NOMO-1 treated with dmso at 0.1 percent for 144 hours (cell line): ENCODE measurements around the gene THSD8.
"Not testable (repeated sequence)": the region's sequence is repeated elsewhere in the genome, so short reads cannot be mapped to it uniquely, and the experiment has no call there.

Experiments
- DNase-seq: peaks from one replicate; lab custom pipeline; 2025; ENCODE audit not compliant: unreplicated experiment; lab: John Stamatoyannopoulos, UW

THSD8 gene

DNA sequence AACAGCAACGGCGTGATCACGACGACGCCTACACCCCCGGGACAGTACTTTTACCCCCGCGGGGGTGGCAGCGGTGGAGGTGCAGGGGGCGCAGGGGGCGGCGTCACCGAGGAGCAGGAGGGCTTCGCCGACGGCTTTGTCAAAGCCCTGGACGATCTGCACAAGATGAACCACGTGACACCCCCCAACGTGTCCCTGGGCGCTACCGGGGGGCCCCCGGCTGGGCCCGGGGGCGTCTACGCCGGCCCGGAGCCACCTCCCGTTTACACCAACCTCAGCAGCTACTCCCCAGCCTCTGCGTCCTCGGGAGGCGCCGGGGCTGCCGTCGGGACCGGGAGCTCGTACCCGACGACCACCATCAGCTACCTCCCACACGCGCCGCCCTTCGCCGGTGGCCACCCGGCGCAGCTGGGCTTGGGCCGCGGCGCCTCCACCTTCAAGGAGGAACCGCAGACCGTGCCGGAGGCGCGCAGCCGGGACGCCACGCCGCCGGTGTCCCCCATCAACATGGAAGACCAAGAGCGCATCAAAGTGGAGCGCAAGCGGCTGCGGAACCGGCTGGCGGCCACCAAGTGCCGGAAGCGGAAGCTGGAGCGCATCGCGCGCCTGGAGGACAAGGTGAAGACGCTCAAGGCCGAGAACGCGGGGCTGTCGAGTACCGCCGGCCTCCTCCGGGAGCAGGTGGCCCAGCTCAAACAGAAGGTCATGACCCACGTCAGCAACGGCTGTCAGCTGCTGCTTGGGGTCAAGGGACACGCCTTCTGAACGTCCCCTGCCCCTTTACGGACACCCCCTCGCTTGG is 9.6 kb upstream of the THSD8 start:
- peak; percentile 62 for DNase-seq

DNA sequence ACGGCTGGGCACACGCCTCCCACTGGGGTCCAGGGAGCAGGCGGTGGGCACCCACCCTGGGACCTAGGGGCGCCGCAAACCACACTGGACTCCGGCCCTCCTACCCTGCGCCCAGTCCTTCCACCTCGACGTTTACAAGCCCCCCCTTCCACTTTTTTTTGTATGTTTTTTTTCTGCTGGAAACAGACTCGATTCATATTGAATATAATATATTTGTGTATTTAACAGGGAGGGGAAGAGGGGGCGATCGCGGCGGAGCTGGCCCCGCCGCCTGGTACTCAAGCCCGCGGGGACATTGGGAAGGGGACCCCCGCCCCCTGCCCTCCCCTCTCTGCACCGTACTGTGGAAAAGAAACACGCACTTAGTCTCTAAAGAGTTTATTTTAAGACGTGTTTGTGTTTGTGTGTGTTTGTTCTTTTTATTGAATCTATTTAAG is 9.0 kb upstream of the THSD8 start:
- DNase-seq: no peak

DNA sequence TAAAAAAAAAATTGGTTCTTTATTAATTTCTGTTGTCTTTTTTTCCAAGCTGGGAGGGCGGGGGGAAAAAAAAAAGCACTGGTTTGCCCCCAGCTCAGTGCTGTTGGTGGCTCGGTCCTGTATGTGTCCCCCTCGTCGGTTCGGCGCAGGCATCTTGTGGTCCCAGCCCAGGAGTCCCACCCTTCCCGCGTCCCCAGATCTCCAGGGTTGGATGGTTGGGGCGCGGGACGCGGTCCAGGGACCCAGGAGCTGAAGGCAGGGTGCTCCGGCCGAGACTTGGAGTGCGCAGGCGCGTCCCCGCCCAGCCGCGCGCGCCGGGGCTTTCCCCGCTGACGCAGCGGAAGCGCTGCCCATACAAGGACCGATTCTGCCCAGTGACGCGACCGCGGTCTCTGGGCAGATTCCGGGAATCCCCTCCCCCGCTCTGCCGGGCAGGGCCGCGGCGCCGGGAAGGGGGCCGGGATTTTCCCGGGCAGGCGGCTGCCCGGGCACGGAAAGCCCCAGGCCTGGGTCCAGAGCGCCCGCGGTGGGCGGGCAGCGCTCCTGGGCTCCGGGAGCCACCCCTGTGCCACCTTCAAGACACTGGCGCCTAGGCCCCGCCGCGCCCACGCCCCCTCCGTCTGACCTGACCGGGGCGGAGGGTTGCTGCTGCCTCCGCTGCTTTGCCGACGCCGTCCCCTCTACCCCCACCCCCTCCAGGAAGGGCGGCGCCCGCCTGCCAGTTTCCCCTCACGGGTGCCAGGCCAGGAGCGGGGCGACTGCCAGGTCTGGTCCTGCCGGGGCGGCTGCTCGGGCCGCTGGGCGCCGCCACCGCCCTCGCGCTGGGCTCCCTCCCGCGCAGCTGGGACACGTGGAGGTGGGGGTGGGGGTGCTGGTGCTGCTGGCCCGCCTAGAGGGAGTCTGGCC is 8.3 kb upstream of the THSD8 start:
- peak; percentile 68 for DNase-seq

DNA sequence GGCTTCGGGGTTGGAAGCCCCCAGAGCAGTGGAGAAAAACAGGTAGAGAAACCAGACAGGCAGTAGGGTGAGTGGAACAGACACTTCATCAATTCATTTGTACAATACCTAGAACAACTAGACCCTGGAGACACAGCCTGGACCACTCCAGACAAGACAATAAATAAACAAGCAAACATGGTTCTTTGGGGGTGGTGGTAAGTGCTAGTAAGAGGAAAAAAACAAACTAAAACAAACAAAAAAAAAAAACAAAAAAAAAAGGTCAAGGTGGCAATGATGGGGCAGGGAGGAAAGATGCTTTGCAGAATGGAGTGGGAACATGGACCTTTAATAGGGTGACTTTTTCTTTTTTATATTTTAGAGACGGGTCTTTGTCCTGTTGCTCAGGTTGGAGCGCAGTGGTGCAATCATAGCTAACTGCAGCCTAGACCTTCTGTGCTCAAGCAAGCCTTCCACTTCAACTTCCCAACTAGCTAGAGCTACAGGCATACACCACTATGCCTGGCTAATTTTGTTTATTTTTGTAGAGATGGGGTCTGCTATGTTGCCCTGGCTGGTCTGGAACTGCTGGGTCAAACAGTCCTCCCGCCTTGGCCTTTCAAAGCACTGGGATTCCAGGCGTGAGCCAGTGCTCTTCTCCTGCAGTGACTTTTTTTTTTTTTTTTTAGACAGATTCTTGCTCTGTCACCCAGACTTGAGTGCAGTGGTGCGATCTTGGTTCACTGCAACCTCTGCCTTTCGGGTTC is 7.5 kb upstream of the THSD8 start:
- DNase-seq: no peak

DNA sequence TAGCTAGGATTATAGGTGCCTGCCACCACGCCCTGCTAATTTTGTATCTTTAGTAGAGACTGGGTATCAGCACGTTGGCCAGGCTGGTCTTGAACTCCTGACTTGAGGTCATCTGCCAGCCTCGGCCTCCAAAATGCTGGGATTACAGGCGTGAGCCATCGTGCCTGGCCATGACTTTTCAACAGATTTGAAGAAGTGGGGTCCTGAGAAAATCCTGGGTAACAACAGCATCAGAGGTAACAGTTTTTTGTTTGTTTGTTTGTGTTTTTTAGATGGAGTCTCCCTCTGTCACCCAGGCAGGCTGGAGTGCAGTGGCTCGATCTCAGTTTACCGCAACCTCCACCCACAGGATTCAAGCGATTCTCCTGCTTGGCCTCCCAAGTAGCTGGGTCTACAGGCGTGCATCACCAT is 6.9 kb upstream of the THSD8 start:
- DNase-seq: no peak

DNA sequence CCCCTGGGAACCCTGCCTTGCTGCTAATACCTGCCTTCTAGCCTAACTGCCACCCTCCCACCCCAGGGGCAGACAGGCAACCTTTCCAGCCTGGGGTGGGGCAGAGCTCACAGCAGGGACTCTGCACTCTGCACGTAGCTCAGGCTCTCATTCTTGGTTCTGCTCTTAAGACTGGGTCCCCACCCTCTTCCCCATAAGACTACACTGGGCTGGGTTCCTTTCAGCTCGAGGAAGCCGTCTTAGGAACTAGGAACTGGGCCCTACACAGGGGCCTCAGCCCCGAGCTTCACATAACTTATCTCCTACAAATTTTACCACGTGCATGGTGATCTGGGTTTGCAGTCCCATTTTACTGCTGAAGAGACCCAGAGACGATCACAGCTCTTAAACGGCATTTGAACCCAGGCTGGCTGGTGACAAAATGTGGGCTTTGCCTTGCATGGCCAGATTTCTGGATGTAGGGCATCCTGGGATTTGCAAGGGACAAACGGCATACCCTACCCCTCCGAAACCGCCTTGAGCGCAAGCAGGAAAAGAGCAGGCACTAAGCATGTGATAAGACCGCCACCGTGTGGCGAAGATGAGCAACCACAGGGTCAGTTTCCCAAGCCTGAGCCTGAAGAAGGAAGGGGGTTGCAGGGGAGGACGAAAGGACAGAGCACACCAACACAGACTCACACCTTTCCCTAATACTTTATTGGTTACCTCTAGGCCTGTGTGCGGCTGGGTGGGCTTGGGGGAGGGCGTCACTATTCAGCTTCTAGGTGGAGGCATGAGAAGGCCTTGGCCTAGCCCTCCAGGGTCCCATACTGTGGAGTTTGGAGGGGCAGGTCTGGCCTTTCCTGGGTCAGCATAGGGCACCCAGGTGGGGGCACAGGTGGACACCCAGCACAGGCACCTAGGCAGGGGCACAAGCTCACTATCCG is 5.5 kb upstream of the THSD8 start:
- peak; percentile 42 for DNase-seq

DNA sequence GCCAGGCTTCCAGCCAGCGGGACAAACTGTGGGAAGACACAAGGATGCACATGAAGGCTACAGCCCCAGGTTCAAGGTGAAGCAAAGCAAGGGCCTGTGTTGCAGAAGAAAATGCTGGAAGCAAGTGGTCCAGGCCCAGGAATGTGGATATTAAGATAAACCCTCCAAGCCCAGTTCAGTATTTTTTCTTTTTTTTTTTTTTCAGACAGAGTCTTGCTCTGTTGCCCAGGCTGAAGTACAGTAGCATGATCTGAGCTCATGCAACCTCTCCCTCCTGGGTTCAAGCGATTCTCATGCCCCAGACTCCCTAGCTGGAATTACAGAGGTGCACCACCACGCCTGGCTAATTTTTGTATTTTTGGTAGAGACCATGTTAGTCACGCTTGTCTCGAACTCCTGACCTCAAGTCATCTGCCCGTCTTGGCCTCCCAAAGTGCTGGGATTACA is 4.7 kb upstream of the THSD8 start:
- no peak for DNase-seq

DNA sequence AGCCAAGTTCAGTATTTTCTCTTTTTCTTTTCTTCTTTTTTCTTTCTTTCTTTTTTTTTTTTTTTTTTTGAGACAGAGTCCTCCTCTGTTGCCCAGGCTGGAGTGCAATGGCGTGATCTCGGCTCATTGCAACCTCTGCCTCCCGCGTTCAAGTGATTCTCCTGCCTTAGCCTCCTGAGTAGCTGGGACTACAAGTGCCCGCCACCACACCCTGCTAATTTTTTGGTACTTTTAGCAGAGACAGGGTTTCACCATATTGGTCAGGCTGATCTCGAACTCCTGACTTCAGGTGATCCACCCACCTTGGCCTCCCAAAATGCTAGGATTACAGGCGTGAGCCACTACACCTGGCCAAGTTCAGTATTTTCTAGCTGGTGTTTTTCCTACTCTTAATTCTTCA is 4.3 kb upstream of the THSD8 start:
- not testable (repeated sequence) for DNase-seq

DNA sequence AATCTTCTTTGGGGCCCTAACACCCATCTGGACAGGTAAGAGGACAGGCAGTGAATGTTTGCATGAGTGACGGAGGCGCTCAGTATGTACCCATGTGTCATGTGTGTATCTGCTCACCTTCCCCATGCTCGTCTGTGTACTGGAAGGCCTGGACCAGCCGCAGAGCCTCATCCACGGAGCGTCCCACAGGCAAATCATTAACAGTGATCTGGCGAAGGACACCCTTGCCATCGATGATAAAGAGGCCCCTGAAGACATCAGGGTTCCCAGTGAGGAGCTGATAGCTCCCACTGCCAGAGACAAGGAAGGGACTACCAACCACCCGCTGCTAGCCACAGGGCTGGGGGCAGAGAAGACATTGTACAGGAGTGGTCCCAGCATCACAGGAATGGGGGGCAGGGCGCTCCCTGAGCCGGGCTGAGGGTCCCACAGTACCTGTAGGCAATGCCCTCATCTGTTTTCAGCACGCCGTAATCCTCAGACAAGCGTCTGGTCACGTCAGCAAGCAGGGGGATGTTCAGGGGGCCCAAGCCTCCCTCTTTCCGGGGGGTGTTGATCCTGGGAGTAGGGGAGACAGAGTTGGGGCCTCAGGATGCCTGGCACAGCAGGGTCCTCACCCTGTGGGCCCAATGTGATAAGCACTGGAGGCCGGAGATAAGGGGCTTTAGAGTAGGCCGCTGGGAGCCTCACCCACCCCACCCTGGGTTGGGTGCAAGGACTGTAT is 2.0 kb upstream of the THSD8 start:
- no peak for DNase-seq

DNA sequence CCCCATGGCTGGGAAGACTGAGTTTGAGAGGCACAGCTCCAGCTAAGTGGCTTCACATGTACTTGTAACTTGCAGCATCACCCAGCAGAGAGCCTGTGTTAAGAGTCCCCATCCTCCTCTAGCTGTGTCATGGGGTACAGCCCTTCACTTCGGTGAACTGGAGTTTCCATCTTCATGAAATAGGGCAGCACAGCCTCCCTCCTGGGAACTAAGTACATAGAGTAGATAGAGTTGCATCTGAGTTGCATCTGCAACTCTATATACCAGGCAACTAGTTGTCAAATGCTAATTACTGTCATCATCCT is 1.5 kb upstream of the THSD8 start:
- no peak for DNase-seq

DNA sequence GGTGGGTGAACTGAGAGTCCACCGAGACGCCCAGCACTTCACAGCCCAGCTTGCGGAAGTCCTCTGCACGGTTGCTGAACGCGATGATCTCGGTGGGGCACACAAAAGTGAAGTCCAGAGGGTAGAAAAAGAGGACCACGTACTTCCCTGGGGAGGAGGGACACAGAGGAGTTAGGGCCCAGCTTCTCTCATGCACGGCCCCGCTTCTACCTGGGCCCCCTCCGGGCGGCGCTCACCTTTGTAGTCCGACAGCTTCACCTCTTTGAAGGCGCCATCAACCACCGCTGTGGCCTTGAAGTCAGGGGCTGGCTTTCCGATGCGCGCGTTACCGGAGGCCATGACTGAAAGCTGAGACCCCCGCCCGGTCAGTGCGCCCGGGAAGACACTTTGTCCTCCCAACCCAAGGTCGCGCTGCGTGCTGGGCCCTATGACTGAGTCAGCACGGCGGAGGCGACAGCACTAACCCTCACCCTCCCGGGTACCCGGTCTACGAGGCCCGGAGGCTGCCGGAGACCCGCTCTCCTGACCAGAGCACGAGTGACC is 875 bp upstream of the THSD8 start:
- no peak for DNase-seq

DNA sequence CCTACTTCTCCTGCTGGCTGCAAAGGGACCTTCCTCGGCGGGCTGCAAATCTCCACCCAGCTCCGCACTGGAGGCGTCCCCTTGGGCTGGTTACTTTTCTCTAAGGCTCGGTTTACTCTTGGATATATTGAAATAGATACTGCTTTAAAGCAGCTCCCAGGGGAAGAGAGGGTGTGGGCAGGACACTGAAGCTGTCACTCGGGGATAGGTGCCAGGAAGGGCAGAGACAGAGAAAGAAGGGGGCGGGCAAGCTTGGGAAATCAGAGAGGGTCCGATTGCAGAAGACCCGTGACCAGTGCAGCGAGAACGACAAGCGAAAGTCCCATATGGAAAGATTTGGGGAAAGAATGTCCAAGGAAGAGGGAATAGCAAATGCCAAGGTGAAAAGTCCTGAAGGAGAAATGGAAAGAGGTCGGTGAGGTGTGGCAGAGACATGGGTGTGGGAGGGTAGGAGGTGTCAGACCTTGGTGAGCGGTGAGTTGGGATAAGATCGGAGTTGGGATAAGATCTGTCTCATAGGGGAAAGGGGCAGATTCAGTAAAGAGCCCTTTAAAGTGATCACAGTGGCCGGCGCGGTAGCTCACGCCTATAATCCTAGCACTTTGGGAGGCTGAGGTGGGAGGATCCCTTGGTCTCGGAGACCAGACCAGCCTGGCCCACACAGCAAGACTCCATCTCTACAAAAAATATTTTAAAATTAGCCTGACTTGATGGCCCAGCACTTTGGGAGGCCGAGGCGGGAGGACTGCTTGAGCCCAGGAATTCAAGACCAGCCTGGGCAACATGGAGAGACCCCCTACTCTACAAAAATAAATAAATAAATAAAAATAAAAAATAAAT is 618 bp downstream of the THSD8 start:
- no peak for DNase-seq

DNA sequence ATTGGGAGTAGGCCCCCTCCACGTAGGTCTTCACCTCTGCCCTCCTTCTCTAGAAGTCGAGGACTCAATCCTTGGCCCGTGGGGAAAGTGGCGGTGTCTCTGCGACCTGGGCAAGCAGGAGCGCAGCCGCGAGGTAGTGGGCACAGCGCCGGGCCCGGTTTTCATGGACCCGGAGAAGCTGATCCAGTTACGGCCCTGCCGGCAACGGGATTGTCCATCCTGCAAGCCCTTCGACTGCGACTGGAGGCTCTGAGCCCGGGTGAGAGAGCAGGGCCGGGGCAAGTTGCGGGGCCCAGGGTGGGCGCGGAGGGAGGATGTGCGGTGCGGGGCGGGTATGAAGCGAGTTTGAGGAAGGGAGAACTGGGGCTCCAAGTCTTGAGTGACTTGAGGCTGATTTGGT is 2.2 kb downstream of the THSD8 start:
- DNase-seq: no peak

DNA sequence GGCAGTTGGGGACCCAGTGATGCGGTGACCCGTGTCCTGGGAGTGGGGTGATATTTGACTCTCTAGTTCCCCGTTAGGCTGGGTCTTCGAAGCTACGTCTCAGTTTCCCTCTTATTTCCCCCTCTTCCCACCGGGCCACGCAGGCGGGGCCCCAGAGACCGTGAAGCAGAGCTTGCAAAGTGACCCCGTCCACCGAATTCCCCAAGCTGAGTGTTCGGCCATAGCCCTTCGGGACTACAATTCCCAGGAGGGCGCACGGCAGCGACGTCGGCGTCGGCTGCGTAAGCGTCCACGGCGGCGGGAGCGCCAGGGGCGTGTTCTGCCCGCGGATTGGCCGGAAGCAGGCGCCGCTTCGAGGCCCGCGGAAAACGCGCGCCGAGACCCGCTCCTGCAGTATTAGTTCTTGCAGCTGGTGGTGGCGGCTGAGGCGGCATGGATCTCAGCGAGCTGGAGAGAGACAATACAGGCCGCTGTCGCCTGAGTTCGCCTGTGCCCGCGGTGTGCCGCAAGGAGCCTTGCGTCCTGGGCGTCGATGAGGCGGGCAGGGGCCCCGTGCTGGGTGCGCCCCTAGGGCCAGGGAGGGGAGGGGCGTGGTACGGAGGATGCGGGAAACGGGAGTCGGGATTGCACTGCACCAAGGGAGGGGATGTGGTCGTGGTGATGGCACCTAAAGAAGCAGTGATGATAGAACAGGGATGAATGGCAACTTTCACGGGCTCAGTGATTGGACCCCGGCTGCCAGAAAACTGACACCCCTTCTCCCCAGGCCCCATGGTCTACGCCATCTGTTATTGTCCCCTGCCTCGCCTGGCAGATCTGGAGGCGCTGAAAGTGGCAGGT is 4.6 kb downstream of the THSD8 start, which contains the start of gene RNASEH2A:
Gene RNASEH2A, plus strand, starts transcription at position 343 of the 840 bp plus-strand sequence. Its CDS starts 90 bp downstream, at position 433.
- peak; percentile 90 for DNase-seq

DNA sequence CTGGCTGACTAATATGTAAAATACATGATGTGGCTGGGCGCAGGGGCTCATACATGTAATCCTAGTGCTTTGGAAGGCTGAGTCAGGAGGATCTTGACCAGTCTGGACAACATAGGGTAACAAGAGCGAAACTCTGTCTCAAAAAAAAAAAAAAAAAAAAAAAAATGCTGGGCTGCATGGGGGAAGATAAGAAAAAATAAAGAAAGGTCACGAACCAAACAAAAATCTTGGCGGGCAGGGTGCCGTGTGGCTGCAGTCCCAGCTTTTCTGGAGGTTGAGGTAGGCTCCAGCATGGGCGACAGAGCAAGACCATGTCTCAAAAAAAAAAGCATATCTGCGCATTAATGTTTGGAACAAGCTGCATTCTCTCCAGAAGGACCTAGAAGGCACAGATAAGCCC is 13.2 kb downstream of the THSD8 start:
- DNase-seq: no peak

DNA sequence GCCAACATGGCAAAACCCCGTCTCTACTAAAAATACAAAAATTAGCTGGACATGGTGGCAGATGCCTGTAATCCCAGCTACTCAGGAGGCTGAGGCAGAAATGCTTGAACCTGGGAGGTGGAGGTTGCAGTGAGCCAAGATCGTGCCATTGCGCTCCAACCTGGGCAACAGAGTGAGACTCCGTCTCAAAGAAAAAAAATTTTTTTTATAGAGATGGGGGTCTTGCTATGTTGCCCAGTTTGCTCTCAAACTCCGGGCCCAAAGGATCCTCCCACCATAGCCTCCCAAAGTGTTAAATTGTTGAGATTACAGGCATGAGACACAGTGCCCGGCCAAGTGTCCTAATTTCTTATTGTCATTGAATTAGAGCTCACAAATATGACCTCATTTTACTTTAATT is 15.3 kb downstream of the THSD8 start:
- DNase-seq: not testable (repeated sequence)

DNA sequence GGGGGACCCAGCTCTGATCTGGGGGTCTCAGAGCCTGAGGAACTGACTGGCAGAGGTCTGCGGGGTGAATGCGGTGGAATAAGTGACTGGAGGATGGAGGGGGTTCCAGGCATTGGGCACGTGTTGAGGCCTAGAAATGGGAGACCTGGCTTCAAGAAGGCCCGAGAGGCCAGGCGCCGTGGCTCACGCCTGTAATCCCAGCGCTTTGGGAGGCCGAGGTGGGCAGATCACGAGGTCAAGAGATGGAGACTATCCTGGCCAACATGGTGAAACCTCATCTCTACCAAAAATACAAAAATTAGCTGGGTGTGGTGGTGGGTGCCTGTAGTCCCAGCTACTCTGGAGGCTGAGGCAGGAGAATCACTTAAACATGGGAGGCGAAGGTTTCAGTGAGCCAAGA is 15.9 kb downstream of the THSD8 start:
- not testable (repeated sequence) for DNase-seq

DNA sequence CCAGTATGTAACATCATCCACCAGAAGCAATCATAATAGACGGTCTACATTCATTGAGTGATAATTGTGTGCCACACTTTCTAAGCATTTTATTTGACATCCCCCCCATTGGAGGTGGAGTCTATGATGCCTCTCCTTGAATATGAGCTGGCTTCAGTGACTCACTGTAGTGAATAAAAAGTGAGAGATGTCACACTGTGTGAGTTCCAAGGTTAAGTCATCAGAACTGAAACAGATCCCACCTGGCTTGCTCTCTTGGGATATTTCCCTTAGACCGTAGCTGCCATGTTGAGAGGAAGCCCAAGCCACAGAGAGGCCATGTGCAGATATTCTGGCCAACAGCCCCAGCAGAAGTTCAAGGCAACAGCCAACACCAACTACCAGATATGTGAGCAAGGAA is 19.9 kb downstream of the THSD8 start:
- no peak for DNase-seq
